ENCODE results near the gene MED10.

Gene MED10

GRCh38 chr5:6377905-6378765 is at the start of gene MED10:
Gene MED10 (minus strand): TSS chr5:6378547. CDS start chr5:6378483, 64 bp downstream.
- peak; percentile 94 for DNase-seq (ENCODE audit: low spot score)

GRCh38 chr5:6427694-6428093 is 49.3 kb upstream of the MED10 start:
- no peak for DNase-seq (ENCODE audit: low spot score)

- DNase-seq (ENCODE audit: low spot score), result no peak
Observed at GRCh38 chr5:6424700-6425099, 46.4 kb upstream of the MED10 start.

GRCh38 chr5:6424110-6424659 is 45.8 kb upstream of the MED10 start:
- no peak for DNase-seq (ENCODE audit: low spot score)

GRCh38 chr5:6423327-6424109 is 45.2 kb upstream of the MED10 start:
- DNase-seq (ENCODE audit: low spot score), result no peak

- peak; percentile 15 for DNase-seq (ENCODE audit: low spot score)
Observed at GRCh38 chr5:6419340-6419852, 41.0 kb upstream of the MED10 start.

GRCh38 chr5:6418679-6419276 is 40.4 kb upstream of the MED10 start:
- no peak for DNase-seq (ENCODE audit: low spot score)

- no peak for DNase-seq (ENCODE audit: low spot score)
Observed at GRCh38 chr5:6417657-6418056, 39.3 kb upstream of the MED10 start.

GRCh38 chr5:6412811-6413210 is 34.5 kb upstream of the MED10 start:
- DNase-seq (ENCODE audit: low spot score), result no peak

- no peak for DNase-seq (ENCODE audit: low spot score)
Observed at GRCh38 chr5:6411141-6411540, 32.8 kb upstream of the MED10 start.

- DNase-seq (ENCODE audit: low spot score), result no peak
Observed at GRCh38 chr5:6410421-6410820, 32.1 kb upstream of the MED10 start.

- no peak for DNase-seq (ENCODE audit: low spot score)
Observed at GRCh38 chr5:6408627-6409446, 30.5 kb upstream of the MED10 start.

GRCh38 chr5:6408260-6408596 is 29.9 kb upstream of the MED10 start:
- DNase-seq (ENCODE audit: low spot score), result no peak

- DNase-seq (ENCODE audit: low spot score), result no peak
Observed at GRCh38 chr5:6407558-6408259, 29.4 kb upstream of the MED10 start.

GRCh38 chr5:6405591-6405990 is 27.2 kb upstream of the MED10 start:
- no peak for DNase-seq (ENCODE audit: low spot score)

GRCh38 chr5:6404129-6404528 is 25.8 kb upstream of the MED10 start:
- DNase-seq (ENCODE audit: low spot score), result no peak

GRCh38 chr5:6403416-6403815 is 25.1 kb upstream of the MED10 start:
- DNase-seq (ENCODE audit: low spot score), result no peak

GRCh38 chr5:6402939-6403338 is 24.6 kb upstream of the MED10 start:
- DNase-seq (ENCODE audit: low spot score), result no peak

GRCh38 chr5:6401410-6401809 is 23.1 kb upstream of the MED10 start:
- no peak for DNase-seq (ENCODE audit: low spot score)

- DNase-seq (ENCODE audit: low spot score), result no peak
Observed at GRCh38 chr5:6399980-6400910, 21.9 kb upstream of the MED10 start.

Data from hepatic stellate cell (primary cell).